Measurements from ENCODE around the gene AIFM2.

AIFM2 gene

GRCh38 chr10:70064486-70064885 lies 68.1 kb downstream of the AIFM2 start:
- H3K4me3 ChIP-seq (ENCODE audit: low read depth in 1 of 2, low read length in 2 of 2) = no peak overlapping the region
- H3K27ac ChIP-seq (ENCODE audit: low read depth, low read length) = no peak overlapping the region
- no peaks in the 10 kb centered on the region for H3K9me3 ChIP-seq (ENCODE audit: low read length)
- H3K27me3 ChIP-seq (ENCODE audit: control insufficient read depth in 1 of 2, insufficient read depth in 2 of 2, low read length in 2 of 2) = no peaks in the 10 kb centered on the region
- H3K4me1 ChIP-seq (ENCODE audit: insufficient read depth, low read length) = no peaks in the 10 kb centered on the region
- no peaks in the 10 kb centered on the region for H3K36me3 ChIP-seq (ENCODE audit: insufficient read depth, low read length)
- no peak overlapping the region for H3K9ac ChIP-seq (ENCODE audit: low read length)

- Histone ChIP-seq H3K4me1 (ENCODE audit: insufficient read depth, low read length) (no peaks in the 10 kb centered on the region), H3K9ac (ENCODE audit: low read length) (no peak overlapping the region), H3K4me3 (ENCODE audit: low read depth in 1 of 2, low read length in 2 of 2) (no peak overlapping the region)
Measured at GRCh38 chr10:70063418-70064098, 69.1 kb downstream of the AIFM2 start.

More at GRCh38 chr10:70063418-70064098, 69.1 kb downstream of the AIFM2 start:
- Histone ChIP-seq H3K27ac (ENCODE audit: low read depth, low read length) (no peak overlapping the region), H3K36me3 (ENCODE audit: insufficient read depth, low read length) (no peaks in the 10 kb centered on the region), H3K9me3 (ENCODE audit: low read length) (no peaks in the 10 kb centered on the region), H3K27me3 (ENCODE audit: control insufficient read depth in 1 of 2, insufficient read depth in 2 of 2, low read length in 2 of 2) (no peaks in the 10 kb centered on the region)

Measured in muscle layer of colon (tissue), 2 donors.